Caco-2 (cell line): ENCODE measurements around the gene CISTR. TPM values are rescaled to one million over a fixed set of nuclear protein-coding genes. Genes with fewer than 3 reads are reported as not detected.

Source experiments
- BruUV-seq: library from RNA; stranded (reverse); fragments of 400-500 nt; replicated peaks from 2 replicates; lab custom pipeline; 2021; lab: Mats Ljungman, UMichigan
- CTCF ChIA-PET: fragments of 300-600 bp; sonication (Branson Sonifier 250); formaldehyde crosslinking; loops from one replicate; lab custom pipeline; 2022; ENCODE audit warnings: antibody characterized with exemption; lab: Charles Lee
- POLR2A ChIA-PET: fragments of 300-600 bp; sonication (Branson Sonifier 250); formaldehyde crosslinking; loops from one replicate; lab custom pipeline; 2022; ENCODE audit warnings: antibody characterized with exemption; lab: Charles Lee
- DNase-seq, 2 experiments: peaks; one replicate each; pipeline versions ENCODE4 v3.0.0 to v3.0.0-alpha.2; 2020 to 2022
- H3K27me3 ChIP-seq: replicated peaks from 2 replicates; pipeline ENCODE4 v1.6.0; 2011; ENCODE audit warnings: low read length; ENCODE audit not compliant: control insufficient read depth, insufficient read depth
- H3K36me3 ChIP-seq: 2 replicates; pipeline ENCODE4 v1.5.1; 2011; ENCODE audit warnings: low read length; ENCODE audit not compliant: control insufficient read depth, insufficient read depth
- H3K4me1 ChIP-seq: fragments of 250-450 bp; sonication (Bioruptor Pico); 2 replicates; pipeline ENCODE4 v1.5.1; 2020; ENCODE audit warnings: mild to moderate bottlenecking
- H3K4me3 ChIP-seq: 2 replicates; pipeline ENCODE4 v1.5.1; 2011; ENCODE audit warnings: low read depth, mild to moderate bottlenecking, control low read depth, low read length
- H3K9me3 ChIP-seq: fragments of 250-450 bp; sonication (Bioruptor Pico); 2 replicates; pipeline ENCODE4 v1.5.1; 2020; ENCODE audit warnings: mild to moderate bottlenecking, moderate library complexity
- H3K27ac Mint-ChIP-seq: one replicate; pipeline ENCODE4 v1.8.0; 2022; ENCODE audit warnings: mixed read lengths; ENCODE audit not compliant: unreplicated experiment
- H3K27me3 Mint-ChIP-seq: one replicate; pipeline ENCODE4 v1.8.0; 2022; ENCODE audit warnings: mixed read lengths; ENCODE audit not compliant: insufficient read depth, unreplicated experiment
- H3K36me3 Mint-ChIP-seq: one replicate; pipeline ENCODE4 v1.8.0; 2022; ENCODE audit warnings: mild to moderate bottlenecking, mixed read lengths; ENCODE audit not compliant: insufficient read depth, unreplicated experiment
- H3K4me1 Mint-ChIP-seq: one replicate; pipeline ENCODE4 v1.8.0; 2022; ENCODE audit warnings: low read depth, mixed read lengths; ENCODE audit not compliant: unreplicated experiment
- H3K4me3 Mint-ChIP-seq: one replicate; pipeline ENCODE4 v1.8.0; 2022; ENCODE audit warnings: mild to moderate bottlenecking, moderate library complexity, mixed read lengths; ENCODE audit not compliant: unreplicated experiment
- H3K9me3 Mint-ChIP-seq: one replicate; pipeline ENCODE4 v1.8.0; 2022; ENCODE audit warnings: mixed read lengths; ENCODE audit not compliant: unreplicated experiment
- intact Hi-C: fragments of 100-400 bp; cut with micrococcal nuclease; formaldehyde crosslinking; loops from one replicate; pipeline ENCODE4 v1.10.0; 2022; ENCODE audit not compliant: unreplicated experiment
- total RNA-seq: library from RNA; stranded (reverse); gene quantifications from 2 replicates; pipeline ENCODE4 v1.2.3, GENCODE V29; 2022
- TF ChIP-seq, protein P1 (sequence below), 2 experiments: fragments of 200-600 bp in 1 of 2; IDR thresholded peaks; 1 replicate in 1 of 2; 2 replicates in 1 of 2; pipeline versions ENCODE4 v1.5.1 to v1.8.0; 2011 to 2022; ENCODE audit warnings: antibody characterized with exemption in 1 of 2, control low read depth in 1 of 2, inconsistent platforms in 1 of 2, low read depth in 1 of 2, low read length in 1 of 2, mild to moderate bottlenecking in 1 of 2, moderate library complexity in 1 of 2; ENCODE audit not compliant: insufficient read depth in 1 of 2, severe bottlenecking in 1 of 2, unreplicated experiment in 1 of 2

The CISTR gene
- total RNA-seq, 1 experiment from 2014 or later = not detected

GRCh38 chr12:53793221-53793620, 41.4 kb upstream of the CISTR start:
- H3K27me3 ChIP-seq = no peaks in the 10 kb centered on the region
- H3K4me1 ChIP-seq = no peaks in the 10 kb centered on the region
- ChIA-PET POLR2A (no interaction called here), CTCF (no interaction called here)
- no peaks in the 10 kb centered on the region for H3K27me3 Mint-ChIP-seq
- H3K4me1 Mint-ChIP-seq = no peaks in the 10 kb centered on the region
- TF ChIP-seq, protein P1, sequence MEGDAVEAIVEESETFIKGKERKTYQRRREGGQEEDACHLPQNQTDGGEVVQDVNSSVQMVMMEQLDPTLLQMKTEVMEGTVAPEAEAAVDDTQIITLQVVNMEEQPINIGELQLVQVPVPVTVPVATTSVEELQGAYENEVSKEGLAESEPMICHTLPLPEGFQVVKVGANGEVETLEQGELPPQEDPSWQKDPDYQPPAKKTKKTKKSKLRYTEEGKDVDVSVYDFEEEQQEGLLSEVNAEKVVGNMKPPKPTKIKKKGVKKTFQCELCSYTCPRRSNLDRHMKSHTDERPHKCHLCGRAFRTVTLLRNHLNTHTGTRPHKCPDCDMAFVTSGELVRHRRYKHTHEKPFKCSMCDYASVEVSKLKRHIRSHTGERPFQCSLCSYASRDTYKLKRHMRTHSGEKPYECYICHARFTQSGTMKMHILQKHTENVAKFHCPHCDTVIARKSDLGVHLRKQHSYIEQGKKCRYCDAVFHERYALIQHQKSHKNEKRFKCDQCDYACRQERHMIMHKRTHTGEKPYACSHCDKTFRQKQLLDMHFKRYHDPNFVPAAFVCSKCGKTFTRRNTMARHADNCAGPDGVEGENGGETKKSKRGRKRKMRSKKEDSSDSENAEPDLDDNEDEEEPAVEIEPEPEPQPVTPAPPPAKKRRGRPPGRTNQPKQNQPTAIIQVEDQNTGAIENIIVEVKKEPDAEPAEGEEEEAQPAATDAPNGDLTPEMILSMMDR (IDR thresholded peaks at IDR 0.05; ENCODE audit: insufficient read depth in 1 of 2, low read depth in 1 of 2, low read length in 1 of 2, severe bottlenecking in 1 of 2, unreplicated experiment in 1 of 2) = no peak
- DNase-seq = no peak
- intact Hi-C loops = loop anchor here (5.0 kb wide), 1 partner anchor 144 kb away; the partner anchor contains the start of gene HOXC13
- no peak overlapping the region for H3K27ac Mint-ChIP-seq
- no TSS peak for BruUV-seq
- no peaks in the 10 kb centered on the region for H3K36me3 ChIP-seq
- no peaks in the 10 kb centered on the region for H3K9me3 ChIP-seq
- H3K36me3 Mint-ChIP-seq = no peaks in the 10 kb centered on the region
- no peak overlapping the region for H3K4me3 ChIP-seq
- no peak overlapping the region for H3K4me3 Mint-ChIP-seq
- H3K9me3 Mint-ChIP-seq = no peaks in the 10 kb centered on the region

GRCh38 chr12:53791735-53792326, 40.1 kb upstream of the CISTR start:
- Histone ChIP-seq H3K4me1 (no peaks in the 10 kb centered on the region), H3K9me3 (no peaks in the 10 kb centered on the region), H3K36me3 (no peaks in the 10 kb centered on the region), H3K27me3 (no peaks in the 10 kb centered on the region), H3K4me3 (no peak overlapping the region)
- H3K36me3 Mint-ChIP-seq = no peaks in the 10 kb centered on the region
- ChIA-PET POLR2A (no interaction called here), CTCF (interaction anchor here (0.5 to 0.6 kb wide), 2 partner anchors 41 to 411 kb away, joined by 3 to 5 read pairs; no protein-coding TSS in a partner anchor)
- BruUV-seq = no TSS peak
- H3K27ac Mint-ChIP-seq = no peak overlapping the region
- TF ChIP-seq, protein P1 (IDR thresholded peaks at IDR 0.05; ENCODE audit: insufficient read depth in 1 of 2, low read depth in 1 of 2, low read length in 1 of 2, severe bottlenecking in 1 of 2, unreplicated experiment in 1 of 2) = peak; percentile 26 to 41
- peak; percentile 54 to 60 for DNase-seq
- H3K4me1 Mint-ChIP-seq = no peaks in the 10 kb centered on the region
- H3K27me3 Mint-ChIP-seq = no peaks in the 10 kb centered on the region
- intact Hi-C loops = loop anchor here (5.0 kb wide), 1 partner anchor 145 kb away; the partner anchor contains the start of gene HOXC13
- H3K9me3 Mint-ChIP-seq = no peaks in the 10 kb centered on the region
- H3K4me3 Mint-ChIP-seq = no peak overlapping the region

- CTCF ChIA-PET = no interaction called here
Measured at GRCh38 chr12:53789570-53789969, 37.8 kb upstream of the CISTR start.

More at GRCh38 chr12:53789570-53789969, 37.8 kb upstream of the CISTR start:
- H3K9me3 Mint-ChIP-seq = no peaks in the 10 kb centered on the region
- no peaks in the 10 kb centered on the region for H3K36me3 Mint-ChIP-seq
- POLR2A ChIA-PET = no interaction called here
- Histone ChIP-seq H3K9me3 (no peaks in the 10 kb centered on the region), H3K4me3 (no peak overlapping the region), H3K27me3 (no peaks in the 10 kb centered on the region), H3K36me3 (no peaks in the 10 kb centered on the region), H3K4me1 (no peaks in the 10 kb centered on the region)
- intact Hi-C loops = no loop called here
- H3K4me3 Mint-ChIP-seq = no peak overlapping the region
- no TSS peak for BruUV-seq
- no peaks in the 10 kb centered on the region for H3K27me3 Mint-ChIP-seq
- no peak overlapping the region for H3K27ac Mint-ChIP-seq
- no peaks in the 10 kb centered on the region for H3K4me1 Mint-ChIP-seq
- no peak for DNase-seq
- TF ChIP-seq, protein P1 (IDR thresholded peaks at IDR 0.05; ENCODE audit: insufficient read depth in 1 of 2, low read depth in 1 of 2, low read length in 1 of 2, severe bottlenecking in 1 of 2, unreplicated experiment in 1 of 2) = no peak
